ENCODE results near the gene A4GALT.
"Not testable (repeated sequence)": the region's sequence is repeated elsewhere in the genome, so short reads cannot be mapped to it uniquely, and the experiment has no call there.

A4GALT gene

DNA sequence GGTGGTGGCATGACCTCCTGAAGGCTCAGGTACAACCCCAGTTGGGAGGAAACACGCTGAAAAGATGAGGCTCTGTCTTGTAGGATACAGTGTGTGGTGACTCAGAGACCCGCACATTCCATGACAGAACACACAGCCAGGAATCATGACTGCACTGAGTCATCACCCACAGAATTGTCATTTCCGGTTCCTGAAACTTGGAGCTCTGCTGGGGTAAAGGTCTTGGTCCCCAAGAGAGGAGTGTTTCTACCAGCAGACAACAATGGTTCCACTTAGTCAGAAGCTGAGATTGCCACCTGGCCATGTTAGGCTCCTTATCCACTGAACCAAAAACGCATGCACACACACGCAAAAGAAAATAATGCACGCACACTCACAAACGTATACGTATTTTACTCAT lies 40.0 kb downstream of the A4GALT start:
- H3K36me3 ChIP-seq (ENCODE audit: insufficient read depth, low read length), result no peaks in the 10 kb centered on the region
- no peak overlapping the region for H3K9ac ChIP-seq (ENCODE audit: low read depth, low read length, poor library complexity, severe bottlenecking)
- H3K4me2 ChIP-seq (ENCODE audit: low read depth, low read length, poor library complexity, severe bottlenecking), result no peak overlapping the region
- no peak overlapping the region for H2AFZ ChIP-seq (ENCODE audit: low read length)
- H3K4me1 ChIP-seq (ENCODE audit: insufficient read depth, low read length, poor library complexity, severe bottlenecking), result no peaks in the 10 kb centered on the region
- H3K4me3 ChIP-seq (ENCODE audit: low read length, poor library complexity, severe bottlenecking), result no peak overlapping the region
- no peaks in the 10 kb centered on the region for H3K9me3 ChIP-seq (ENCODE audit: insufficient read depth, low read depth, low read length)
- no peaks in the 10 kb centered on the region for H4K20me1 ChIP-seq (ENCODE audit: insufficient read depth, low read length, poor library complexity, severe bottlenecking)
- no peak for TF ChIP-seq EZH2phosphoT487 (IDR thresholded peaks at IDR 0.05; ENCODE audit: borderline replicate concordance)
- TF ChIP-seq, protein P1, sequence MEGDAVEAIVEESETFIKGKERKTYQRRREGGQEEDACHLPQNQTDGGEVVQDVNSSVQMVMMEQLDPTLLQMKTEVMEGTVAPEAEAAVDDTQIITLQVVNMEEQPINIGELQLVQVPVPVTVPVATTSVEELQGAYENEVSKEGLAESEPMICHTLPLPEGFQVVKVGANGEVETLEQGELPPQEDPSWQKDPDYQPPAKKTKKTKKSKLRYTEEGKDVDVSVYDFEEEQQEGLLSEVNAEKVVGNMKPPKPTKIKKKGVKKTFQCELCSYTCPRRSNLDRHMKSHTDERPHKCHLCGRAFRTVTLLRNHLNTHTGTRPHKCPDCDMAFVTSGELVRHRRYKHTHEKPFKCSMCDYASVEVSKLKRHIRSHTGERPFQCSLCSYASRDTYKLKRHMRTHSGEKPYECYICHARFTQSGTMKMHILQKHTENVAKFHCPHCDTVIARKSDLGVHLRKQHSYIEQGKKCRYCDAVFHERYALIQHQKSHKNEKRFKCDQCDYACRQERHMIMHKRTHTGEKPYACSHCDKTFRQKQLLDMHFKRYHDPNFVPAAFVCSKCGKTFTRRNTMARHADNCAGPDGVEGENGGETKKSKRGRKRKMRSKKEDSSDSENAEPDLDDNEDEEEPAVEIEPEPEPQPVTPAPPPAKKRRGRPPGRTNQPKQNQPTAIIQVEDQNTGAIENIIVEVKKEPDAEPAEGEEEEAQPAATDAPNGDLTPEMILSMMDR (conservative IDR thresholded peaks at IDR 0.05; ENCODE audit: low read length), result no peak
- H3F3A ChIP-seq (ENCODE audit: low read depth), result no peaks in the 10 kb centered on the region
- no peaks in the 10 kb centered on the region for H3K79me2 ChIP-seq (ENCODE audit: insufficient read depth, low read length)
- H3K27me3 ChIP-seq (ENCODE audit: insufficient read depth, low read length, poor library complexity, severe bottlenecking), result no peaks in the 10 kb centered on the region
- no peaks in the 10 kb centered on the region for H3K9me2 ChIP-seq (replicated peaks; ENCODE audit: low read depth, low read length)

DNA sequence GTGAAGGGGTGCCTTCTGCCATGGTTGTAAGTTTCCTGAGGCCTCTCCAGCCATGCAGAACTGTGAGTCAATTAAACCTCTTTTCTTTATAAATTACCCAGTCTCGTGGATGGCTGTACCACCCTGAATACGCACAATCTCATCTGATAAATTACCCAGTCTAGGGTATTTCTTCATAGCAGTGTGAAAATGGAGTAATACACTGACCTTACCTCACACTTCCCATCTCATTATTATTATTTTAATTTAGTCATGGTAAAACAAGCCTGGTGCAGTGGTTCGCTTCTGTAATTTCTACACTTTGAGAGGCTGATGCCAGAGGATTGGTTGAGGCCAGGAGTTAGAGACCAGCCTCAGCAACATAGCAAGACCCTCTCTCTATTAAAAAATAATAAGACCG lies 41.0 kb downstream of the A4GALT start:
- Histone ChIP-seq H3F3A (ENCODE audit: low read depth) (no peaks in the 10 kb centered on the region), H3K9me2 (replicated peaks; ENCODE audit: low read depth, low read length) (no peaks in the 10 kb centered on the region), H2AFZ (ENCODE audit: low read length) (no peak overlapping the region), H3K36me3 (ENCODE audit: insufficient read depth, low read length) (no peaks in the 10 kb centered on the region), H3K4me1 (ENCODE audit: insufficient read depth, low read length, poor library complexity, severe bottlenecking) (no peaks in the 10 kb centered on the region), H4K20me1 (ENCODE audit: insufficient read depth, low read length, poor library complexity, severe bottlenecking) (no peaks in the 10 kb centered on the region), H3K27me3 (ENCODE audit: insufficient read depth, low read length, poor library complexity, severe bottlenecking) (no peaks in the 10 kb centered on the region), H3K4me3 (ENCODE audit: low read length, poor library complexity, severe bottlenecking) (no peak overlapping the region), H3K4me2 (ENCODE audit: low read depth, low read length, poor library complexity, severe bottlenecking) (no peak overlapping the region), H3K9me3 (ENCODE audit: insufficient read depth, low read depth, low read length) (no peaks in the 10 kb centered on the region), H3K9ac (ENCODE audit: low read depth, low read length, poor library complexity, severe bottlenecking) (no peak overlapping the region), H3K79me2 (ENCODE audit: insufficient read depth, low read length) (no peaks in the 10 kb centered on the region)
- TF ChIP-seq, protein P1 (conservative IDR thresholded peaks at IDR 0.05; ENCODE audit: low read length), result no peak
- no peak for TF ChIP-seq EZH2phosphoT487 (IDR thresholded peaks at IDR 0.05; ENCODE audit: borderline replicate concordance)

DNA sequence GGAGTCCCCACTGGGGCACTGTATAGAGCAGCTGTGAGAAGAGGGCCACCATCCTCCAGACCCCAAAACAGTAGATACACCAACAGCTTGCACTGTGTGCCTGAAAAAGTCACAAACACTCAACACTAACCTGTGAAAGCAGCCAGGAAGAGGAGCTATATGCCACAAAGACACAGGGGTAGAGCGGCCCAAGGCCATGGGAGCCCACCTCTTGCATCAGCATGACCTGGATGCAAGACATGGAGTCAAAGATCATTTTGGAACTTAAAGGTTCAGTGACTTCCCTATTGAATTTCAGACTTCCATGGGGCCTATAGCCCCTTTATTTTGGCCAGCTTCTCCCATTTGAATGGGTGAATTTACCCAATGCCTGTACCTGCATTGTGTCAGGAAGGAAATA lies 41.8 kb downstream of the A4GALT start:
- TF ChIP-seq EZH2phosphoT487 (IDR thresholded peaks at IDR 0.05; ENCODE audit: borderline replicate concordance), result no peak
- TF ChIP-seq, protein P1 (conservative IDR thresholded peaks at IDR 0.05; ENCODE audit: low read length), result no peak
- Histone ChIP-seq H3K27me3 (ENCODE audit: insufficient read depth, low read length, poor library complexity, severe bottlenecking) (no peaks in the 10 kb centered on the region), H3K79me2 (ENCODE audit: insufficient read depth, low read length) (no peaks in the 10 kb centered on the region), H3K9ac (ENCODE audit: low read depth, low read length, poor library complexity, severe bottlenecking) (no peak overlapping the region), H4K20me1 (ENCODE audit: insufficient read depth, low read length, poor library complexity, severe bottlenecking) (no peaks in the 10 kb centered on the region), H2AFZ (ENCODE audit: low read length) (no peak overlapping the region), H3F3A (ENCODE audit: low read depth) (no peaks in the 10 kb centered on the region), H3K36me3 (ENCODE audit: insufficient read depth, low read length) (no peaks in the 10 kb centered on the region), H3K4me3 (ENCODE audit: low read length, poor library complexity, severe bottlenecking) (no peak overlapping the region), H3K9me2 (replicated peaks; ENCODE audit: low read depth, low read length) (no peaks in the 10 kb centered on the region), H3K4me1 (ENCODE audit: insufficient read depth, low read length, poor library complexity, severe bottlenecking) (no peaks in the 10 kb centered on the region), H3K9me3 (ENCODE audit: insufficient read depth, low read depth, low read length) (no peaks in the 10 kb centered on the region), H3K4me2 (ENCODE audit: low read depth, low read length, poor library complexity, severe bottlenecking) (no peak overlapping the region)

DNA sequence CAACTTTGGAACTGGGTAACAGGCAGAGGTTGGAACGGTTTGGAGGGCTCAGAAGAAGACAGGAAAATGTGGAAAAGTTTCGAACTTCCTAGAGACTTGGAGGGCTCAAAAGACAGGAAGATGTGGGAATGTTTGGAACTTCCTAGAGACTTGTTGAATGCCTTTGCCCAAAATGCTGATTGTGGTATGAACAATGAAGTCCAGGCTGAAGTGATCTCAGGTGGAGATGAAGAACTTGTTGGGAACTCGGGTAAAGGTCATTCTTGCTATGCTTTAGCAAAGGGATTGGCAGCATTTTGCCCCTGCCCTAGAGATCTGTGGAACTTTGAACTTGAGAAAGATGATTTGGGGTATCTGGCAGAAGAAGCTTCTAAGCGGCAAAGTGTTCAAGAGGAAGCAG lies 42.7 kb downstream of the A4GALT start:
- not testable (repeated sequence) for H3K4me2 ChIP-seq (ENCODE audit: low read depth, low read length, poor library complexity, severe bottlenecking); H2AFZ ChIP-seq (ENCODE audit: low read length); H3K79me2 ChIP-seq (ENCODE audit: insufficient read depth, low read length); H3K4me1 ChIP-seq (ENCODE audit: insufficient read depth, low read length, poor library complexity, severe bottlenecking); H3K27me3 ChIP-seq (ENCODE audit: insufficient read depth, low read length, poor library complexity, severe bottlenecking); H3K9me2 ChIP-seq (replicated peaks; ENCODE audit: low read depth, low read length); H4K20me1 ChIP-seq (ENCODE audit: insufficient read depth, low read length, poor library complexity, severe bottlenecking); H3F3A ChIP-seq (ENCODE audit: low read depth); H3K9ac ChIP-seq (ENCODE audit: low read depth, low read length, poor library complexity, severe bottlenecking); H3K9me3 ChIP-seq (ENCODE audit: insufficient read depth, low read depth, low read length); H3K36me3 ChIP-seq (ENCODE audit: insufficient read depth, low read length); H3K4me3 ChIP-seq (ENCODE audit: low read length, poor library complexity, severe bottlenecking)

Data from Loucy (cell line).